Measurements from ENCODE around the gene RIPK4. TPM values are rescaled to one million over a fixed set of nuclear protein-coding genes. Genes with fewer than 3 reads are reported as not detected.

Gene RIPK4
- total and polyA plus RNA-seq, 2 donors (not counting 1 experiment from before 2014, with no cell fraction given), result not detected

DNA sequence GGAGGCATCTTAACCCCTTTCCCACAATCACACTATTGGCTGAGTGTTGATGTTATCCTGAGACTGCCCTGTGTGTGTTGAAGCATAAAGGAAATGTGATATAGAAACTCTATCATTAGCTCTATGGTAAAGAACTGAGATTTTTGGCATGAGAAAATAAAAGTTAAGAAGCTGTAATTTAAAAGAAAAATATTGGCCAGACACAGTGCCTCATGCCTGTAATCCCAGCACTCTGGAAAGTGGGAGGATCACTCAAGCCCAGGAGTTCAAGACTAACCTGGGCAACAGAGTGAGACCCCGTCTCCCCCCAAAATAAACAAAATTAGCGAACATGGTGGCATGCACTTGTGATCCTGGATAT is 14.2 kb upstream of the RIPK4 start:
- no CpG with 5 or more reads among the region's 2 CpGs for WGBS (ENCODE audit: insufficient coverage)
- no peaks in the 10 kb centered on the region for H3K79me2 ChIP-seq (ENCODE audit: control insufficient read depth, insufficient read depth, low read length)
- H3K4me3 ChIP-seq (ENCODE audit: control extremely low read depth in 1 of 5, extremely low read depth in 1 of 5, insufficient read depth in 1 of 5, low read depth in 2 of 5, low read length in 4 of 5), result no peak overlapping the region
- no peak overlapping the region for H3K4me3 Mint-ChIP-seq
- peaks cover 0 to 49% (median 40%) of the 10 kb centered on the region in 4 experiments for H3K27me3 ChIP-seq (replicated peaks in 1 of 4; ENCODE audit: control extremely low read depth in 1 of 4, control insufficient read depth in 3 of 4, insufficient read depth in 4 of 4, low read length in 3 of 4)
- H3K4me1 ChIP-seq (ENCODE audit: control insufficient read depth in 2 of 2, insufficient read depth in 2 of 2, low read length in 2 of 2), result peaks cover 6 to 14% of the 10 kb centered on the region in 2 donors
- H3K36me3 ChIP-seq (replicated peaks in 1 of 2; ENCODE audit: control extremely low read depth in 1 of 2, control insufficient read depth in 1 of 2, extremely low read depth in 1 of 2, insufficient read depth in 2 of 2, low read length in 1 of 2), result no peaks in the 10 kb centered on the region
- no peaks in the 10 kb centered on the region for H3K9me3 Mint-ChIP-seq (ENCODE audit: insufficient read depth)
- no peak overlapping the region for H3K27ac ChIP-seq (ENCODE audit: low read length in 2 of 2)
- DNase-seq, result no peak
- peaks cover 66% of the 10 kb centered on the region for H3K27me3 Mint-ChIP-seq
- H4K20me1 ChIP-seq (ENCODE audit: control insufficient read depth, insufficient read depth, low read length, poor library complexity, severe bottlenecking), result no peaks in the 10 kb centered on the region
- CTCF ChIA-PET, result interaction anchor here (1.7 kb wide), 1 partner anchor 498 kb away, joined by 3 read pairs; no protein-coding TSS in a partner anchor
- ATAC-seq (ENCODE audit: low read depth), result no peak
- H3K27ac Mint-ChIP-seq, result no peak overlapping the region
- no peaks in the 10 kb centered on the region for H3K9me3 ChIP-seq (ENCODE audit: control extremely low read depth in 1 of 3, control insufficient read depth in 2 of 3, insufficient read depth in 1 of 3, low read length in 2 of 3)
- H3K4me1 Mint-ChIP-seq, result peaks cover 4% of the 10 kb centered on the region
- intact Hi-C loops (cut with micrococcal nuclease), result no loop called here
- H3K9ac ChIP-seq (ENCODE audit: low read length), result no peak overlapping the region
- no peak overlapping the region for H3K4me2 ChIP-seq (replicated peaks; ENCODE audit: low read depth, low read length, poor library complexity, severe bottlenecking)
- POLR2A ChIA-PET, result no interaction called here
- no peak overlapping the region for H2AFZ ChIP-seq (ENCODE audit: insufficient read depth, low read depth, low read length, poor library complexity, severe bottlenecking)
- no peak for TF ChIP-seq EZH2 (IDR thresholded peaks at IDR 0.05; ENCODE audit: borderline replicate concordance, insufficient read depth, low read depth, low read length, poor library complexity, severe bottlenecking)
- TF ChIP-seq CTCF (IDR thresholded peaks at IDR 0.05), result no peak

DNA sequence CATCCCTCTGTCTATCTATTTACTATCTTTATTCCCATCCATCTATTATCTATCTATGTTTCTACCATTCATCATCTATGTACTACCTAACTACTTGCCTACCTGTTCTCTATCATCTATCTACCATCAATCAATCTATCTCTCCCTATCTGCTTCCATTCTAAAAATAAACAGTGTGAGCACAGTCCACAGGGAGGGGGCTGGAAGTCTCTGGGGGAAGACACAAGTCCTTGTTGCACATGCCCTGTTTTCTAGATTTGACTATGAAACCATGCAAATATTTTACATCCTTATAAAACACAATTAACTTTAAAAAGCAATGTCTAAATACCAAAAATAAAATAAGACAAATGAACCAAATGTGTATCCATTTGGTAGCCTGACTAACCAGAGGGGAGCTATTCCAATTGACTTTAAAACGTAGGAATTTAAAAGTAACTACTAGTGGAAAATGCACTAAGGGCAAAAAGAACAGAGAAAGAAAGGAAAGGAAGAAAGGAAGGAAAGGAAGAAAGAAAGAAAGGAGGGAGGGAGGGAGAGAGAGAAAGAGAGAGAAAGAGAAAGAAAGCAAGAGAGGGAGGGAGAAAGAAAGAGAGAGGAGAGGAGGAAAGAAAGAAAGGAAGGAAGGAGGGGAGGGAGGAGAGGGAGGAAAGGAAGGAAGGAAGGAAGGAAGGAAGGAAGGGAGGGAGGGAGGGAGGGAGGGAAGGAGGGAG is 13.6 kb upstream of the RIPK4 start:
- CTCF ChIA-PET, result interaction anchor here (0.7 to 1.7 kb wide), 2 partner anchors 111 to 497 kb away, joined by 3 to 4 read pairs; no protein-coding TSS in a partner anchor
- no peaks in the 10 kb centered on the region for H3K9me3 Mint-ChIP-seq (ENCODE audit: insufficient read depth)

More for the DNA sequence above, 13.6 kb upstream of the RIPK4 start:
- H3K36me3 ChIP-seq (replicated peaks in 1 of 2; ENCODE audit: control extremely low read depth in 1 of 2, control insufficient read depth in 1 of 2, extremely low read depth in 1 of 2, insufficient read depth in 2 of 2, low read length in 1 of 2), result no peaks in the 10 kb centered on the region
- H3K9ac ChIP-seq (ENCODE audit: low read length), result no peak overlapping the region
- peaks cover 4% of the 10 kb centered on the region for H3K4me1 Mint-ChIP-seq
- no peak overlapping the region for H3K27ac Mint-ChIP-seq
- no peak for TF ChIP-seq CTCF (IDR thresholded peaks at IDR 0.05)
- no peak for TF ChIP-seq EZH2 (IDR thresholded peaks at IDR 0.05; ENCODE audit: borderline replicate concordance, insufficient read depth, low read depth, low read length, poor library complexity, severe bottlenecking)
- H3K79me2 ChIP-seq (ENCODE audit: control insufficient read depth, insufficient read depth, low read length), result no peaks in the 10 kb centered on the region
- H3K27ac ChIP-seq (ENCODE audit: low read length in 2 of 2), result no peak overlapping the region
- H3K27me3 Mint-ChIP-seq, result peaks cover 71% of the 10 kb centered on the region
- no peak for ATAC-seq (ENCODE audit: low read depth)
- no peak overlapping the region for H3K4me3 Mint-ChIP-seq
- no peaks in the 10 kb centered on the region for H4K20me1 ChIP-seq (ENCODE audit: control insufficient read depth, insufficient read depth, low read length, poor library complexity, severe bottlenecking)
- no peak for DNase-seq
- peaks cover 0 to 52% (median 40%) of the 10 kb centered on the region in 4 experiments for H3K27me3 ChIP-seq (replicated peaks in 1 of 4; ENCODE audit: control extremely low read depth in 1 of 4, control insufficient read depth in 3 of 4, insufficient read depth in 4 of 4, low read length in 3 of 4)
- intact Hi-C loops (cut with micrococcal nuclease), result no loop called here
- no peak overlapping the region for H3K4me3 ChIP-seq (ENCODE audit: control extremely low read depth in 1 of 5, extremely low read depth in 1 of 5, insufficient read depth in 1 of 5, low read depth in 2 of 5, low read length in 4 of 5)
- POLR2A ChIA-PET, result no interaction called here
- no peaks in the 10 kb centered on the region for H3K9me3 ChIP-seq (ENCODE audit: control extremely low read depth in 1 of 3, control insufficient read depth in 2 of 3, insufficient read depth in 1 of 3, low read length in 2 of 3)
- WGBS (ENCODE audit: insufficient coverage), result 100% methylated on average over 1 of the region's 1 CpG
- no peak overlapping the region for H2AFZ ChIP-seq (ENCODE audit: insufficient read depth, low read depth, low read length, poor library complexity, severe bottlenecking)
- peaks cover 6 to 14% of the 10 kb centered on the region in 2 donors for H3K4me1 ChIP-seq (ENCODE audit: control insufficient read depth in 2 of 2, insufficient read depth in 2 of 2, low read length in 2 of 2)
- H3K4me2 ChIP-seq (replicated peaks; ENCODE audit: low read depth, low read length, poor library complexity, severe bottlenecking), result no peak overlapping the region

Measured in B cell (primary cell).